GM21825 (cell line): Measurements from ENCODE around the gene TMEM51.
"Not testable (repeated sequence)": the region's sequence is repeated elsewhere in the genome, so short reads cannot be mapped to it uniquely, and the experiment has no call there.

ENCODE experiments used
- ATAC-seq: cut with Tn5 transposase; IDR thresholded peaks from one replicate; pipeline ENCODE4 v1.9.1; 2021; ENCODE audit warnings: mild to moderate bottlenecking, moderate library complexity; ENCODE audit not compliant: unreplicated experiment

TMEM51 gene

DNA sequence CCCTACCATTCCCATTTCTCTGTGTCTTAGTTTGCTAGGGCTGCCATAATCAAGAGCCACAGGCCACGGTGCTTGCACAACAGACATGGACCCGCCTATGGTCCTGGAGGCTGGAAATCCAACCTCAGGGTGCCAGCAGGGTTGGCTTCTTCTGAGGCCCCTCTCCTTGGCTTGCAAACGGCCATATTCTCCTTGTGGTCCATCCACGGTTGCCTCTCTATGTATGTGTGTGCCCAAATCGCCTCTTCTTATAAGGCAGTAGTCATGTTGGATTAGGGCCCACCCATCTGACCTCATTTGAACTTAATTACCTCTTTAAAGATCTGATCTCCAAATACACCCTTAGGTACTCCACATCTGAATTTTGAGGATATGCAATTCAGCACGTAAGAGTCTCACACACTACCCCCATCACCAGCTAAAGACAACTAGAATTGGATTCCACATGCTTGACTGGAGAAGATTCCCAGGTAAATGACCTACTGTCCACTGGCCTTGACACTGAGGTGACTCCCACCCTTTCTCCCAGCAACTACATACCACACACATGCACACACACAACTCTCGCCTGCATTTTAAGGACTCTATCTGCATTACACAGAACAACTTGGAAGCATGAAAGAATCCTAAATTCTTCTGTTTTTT lies 28.3 kb upstream of the TMEM51 start:
- no peak for ATAC-seq

DNA sequence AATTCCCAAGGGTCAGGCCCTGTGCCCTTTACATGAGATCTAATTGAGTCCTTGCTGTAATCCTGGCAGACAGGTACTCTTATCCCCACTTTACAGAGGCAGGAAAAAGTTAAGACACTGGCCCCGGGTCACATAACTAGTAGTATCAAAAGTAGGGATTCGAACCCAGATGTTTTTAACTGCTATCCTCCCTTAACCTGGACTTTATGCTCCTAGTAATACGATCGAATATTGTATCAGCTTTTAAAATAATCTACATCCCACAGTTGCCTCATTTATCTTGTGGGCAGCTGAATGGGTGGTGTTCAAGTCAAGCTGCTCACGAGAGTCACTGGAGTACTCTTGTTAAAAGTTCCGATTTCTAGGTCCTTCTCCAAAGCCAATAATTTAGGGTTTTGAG lies 25.5 kb upstream of the TMEM51 start:
- no peak for ATAC-seq

- ATAC-seq: no peak
Measured at GRCh38 chr1:15128520-15129313, 24.8 kb upstream of the TMEM51 start.

GRCh38 chr1:15129944-15130343 lies 23.6 kb upstream of the TMEM51 start:
- ATAC-seq: no peak

- ATAC-seq: no peak
Measured at GRCh38 chr1:15130607-15131006, 22.9 kb upstream of the TMEM51 start.

DNA sequence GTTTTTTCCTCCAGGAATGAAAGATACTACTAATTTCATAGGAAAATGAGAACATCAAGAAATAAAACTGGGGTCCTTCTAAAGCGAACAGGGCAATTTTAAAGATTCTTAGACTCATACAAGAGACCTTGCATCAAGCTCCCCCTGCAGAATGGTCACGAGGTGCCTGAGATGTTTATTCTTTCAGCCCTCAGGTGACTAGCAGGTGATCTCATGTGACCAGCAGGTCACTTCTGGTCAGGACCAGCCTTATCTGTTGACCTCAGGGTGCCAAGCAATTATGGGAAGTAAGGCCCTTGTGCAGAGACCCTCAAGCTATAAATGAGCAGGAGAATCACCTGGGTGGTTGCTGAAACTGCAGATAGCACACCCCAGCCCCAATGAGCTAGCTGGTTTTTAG lies 20.6 kb upstream of the TMEM51 start:
- no peak for ATAC-seq

DNA sequence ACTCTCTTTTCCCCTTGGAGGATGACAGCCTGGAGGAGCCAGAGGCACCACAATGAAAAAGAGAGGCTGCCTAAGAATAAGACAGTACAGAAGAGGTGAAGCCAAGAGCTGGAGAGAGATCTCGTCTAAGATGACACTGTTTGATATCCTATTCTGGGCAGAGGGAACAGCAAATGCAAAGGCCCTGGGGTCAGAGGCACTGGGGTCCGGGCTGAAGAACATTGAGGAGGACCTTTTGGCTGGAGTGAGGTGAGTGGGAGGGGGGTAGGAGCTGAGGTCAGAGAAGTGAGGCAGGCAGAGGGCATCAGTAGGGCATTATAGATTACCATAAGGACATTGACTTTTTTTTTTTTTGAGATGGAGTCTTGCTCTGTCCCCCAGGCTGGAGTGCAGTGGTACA lies 19.3 kb upstream of the TMEM51 start:
- no peak for ATAC-seq

GRCh38 chr1:15135604-15136003 lies 17.9 kb upstream of the TMEM51 start:
- ATAC-seq: not testable (repeated sequence)

- ATAC-seq: no peak
Measured at GRCh38 chr1:15137809-15138208, 15.7 kb upstream of the TMEM51 start.

- no peak for ATAC-seq
Measured at GRCh38 chr1:15139654-15140350, 13.7 kb upstream of the TMEM51 start.

DNA sequence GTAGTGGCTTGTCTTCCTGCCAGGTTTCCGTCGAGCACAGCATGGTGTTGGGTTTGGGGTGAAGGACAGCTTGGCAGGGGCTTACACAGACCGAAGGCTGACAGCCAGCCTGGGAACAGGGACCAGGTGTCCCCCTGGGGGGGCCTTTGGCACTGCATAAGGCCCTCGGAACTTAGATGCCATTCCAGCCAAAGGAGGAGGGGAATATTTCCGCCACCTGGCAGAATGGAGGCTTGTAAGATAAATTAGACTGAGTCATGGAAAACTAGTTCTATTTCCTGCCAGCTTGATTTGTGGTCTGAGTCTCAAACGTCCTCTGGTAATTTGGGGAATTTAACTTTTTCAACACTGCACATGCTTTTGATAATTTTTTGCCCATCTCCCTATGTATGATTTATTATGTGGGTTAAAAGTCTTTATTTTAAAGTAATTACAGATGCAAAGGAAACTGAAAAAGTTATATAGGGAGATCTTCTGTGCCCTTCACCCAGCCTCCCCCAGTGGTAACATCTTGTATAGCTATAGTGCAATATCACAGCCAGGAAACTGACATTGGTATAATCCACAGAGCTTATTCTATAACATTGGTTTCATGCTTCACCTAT lies 11.5 kb upstream of the TMEM51 start:
- no peak for ATAC-seq

DNA sequence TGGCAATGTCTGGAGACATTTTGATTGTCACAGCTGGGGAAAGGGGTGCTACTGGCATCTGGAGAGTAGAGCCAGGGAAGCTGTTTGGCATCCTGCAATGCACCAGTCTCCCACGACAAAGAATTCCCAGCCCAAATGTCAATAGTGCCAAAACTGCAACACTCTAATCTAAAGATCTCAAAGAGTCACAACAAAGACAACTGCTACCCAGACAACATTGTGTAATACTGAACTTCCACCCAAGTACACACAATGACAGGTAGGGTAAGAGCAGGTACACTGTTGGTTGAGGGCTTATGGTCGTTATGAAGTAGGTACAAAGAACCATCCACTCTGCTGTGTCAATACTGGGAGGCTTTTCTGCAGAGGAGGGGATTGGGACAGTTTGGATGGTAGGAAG lies 8.2 kb upstream of the TMEM51 start:
- ATAC-seq: no peak

DNA sequence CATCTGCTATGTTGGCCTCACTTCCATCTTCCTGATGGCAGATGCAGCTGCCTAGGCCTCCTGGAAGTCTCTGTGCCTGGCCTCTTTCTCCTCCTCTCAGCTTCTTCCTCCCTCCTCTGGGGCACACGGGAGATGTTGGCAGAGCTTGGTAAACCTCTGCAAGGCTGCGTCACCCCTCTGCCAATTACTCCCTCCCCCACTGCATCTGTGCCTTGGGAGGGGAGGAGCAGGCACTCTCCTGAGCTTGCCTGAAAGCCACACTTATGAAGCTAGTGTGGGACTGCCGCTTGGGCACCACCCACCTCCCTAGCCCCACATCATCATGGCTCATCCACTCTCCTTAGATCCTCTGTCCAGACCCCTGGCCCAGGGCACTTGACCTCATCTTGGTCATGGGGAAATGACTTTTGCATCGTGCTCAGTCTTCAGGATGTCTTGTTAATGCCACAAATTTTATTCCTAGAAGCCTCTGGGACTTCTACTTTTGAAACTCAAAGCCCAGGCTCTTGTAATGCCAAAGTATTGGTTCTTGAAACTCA lies 7.3 kb upstream of the TMEM51 start:
- no peak for ATAC-seq

- no peak for ATAC-seq
Measured at GRCh38 chr1:15146971-15147376, 6.6 kb upstream of the TMEM51 start.

DNA sequence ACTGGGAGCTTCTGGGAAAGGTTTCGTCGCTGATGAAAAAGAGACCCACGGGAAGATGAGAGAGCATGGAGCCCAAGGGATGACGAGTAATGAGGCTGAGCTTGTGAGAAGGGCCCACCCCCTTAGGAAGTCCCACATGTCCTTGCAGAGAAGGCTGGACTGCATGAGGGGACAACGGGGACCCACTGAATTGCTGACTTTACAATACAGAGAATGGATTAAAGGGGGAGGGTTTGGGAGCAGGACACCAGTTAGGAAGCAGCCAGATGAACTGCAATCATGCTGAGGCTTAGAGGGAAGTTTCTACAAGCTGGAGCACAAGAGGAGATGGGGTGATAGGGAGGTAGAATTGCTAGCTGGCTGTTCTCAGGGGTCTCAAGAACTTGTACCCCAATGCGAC lies 5.5 kb upstream of the TMEM51 start:
- ATAC-seq: no peak

DNA sequence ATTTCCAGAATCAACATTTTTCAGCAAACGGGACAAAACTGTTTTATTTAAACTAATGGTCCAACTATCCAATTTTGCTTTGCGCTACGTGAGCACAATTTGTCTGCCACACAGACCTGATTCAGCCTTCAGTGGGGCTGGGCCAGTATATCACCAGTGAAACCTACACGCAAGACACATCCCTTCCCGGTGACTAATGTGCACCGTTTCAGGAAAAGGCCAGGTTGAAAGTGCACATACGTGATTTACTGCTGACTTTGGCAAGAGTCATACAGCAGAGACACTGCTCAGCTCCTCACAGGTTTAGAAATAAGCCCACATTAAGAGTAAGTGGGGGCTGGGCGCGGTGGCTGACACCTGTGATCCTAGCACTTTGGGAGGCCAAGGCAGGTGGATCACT lies 5.1 kb upstream of the TMEM51 start:
- no peak for ATAC-seq

GRCh38 chr1:15148941-15149340 lies 4.6 kb upstream of the TMEM51 start:
- ATAC-seq: no peak

- ATAC-seq: no peak
Measured at GRCh38 chr1:15150376-15150775, 3.2 kb upstream of the TMEM51 start.

DNA sequence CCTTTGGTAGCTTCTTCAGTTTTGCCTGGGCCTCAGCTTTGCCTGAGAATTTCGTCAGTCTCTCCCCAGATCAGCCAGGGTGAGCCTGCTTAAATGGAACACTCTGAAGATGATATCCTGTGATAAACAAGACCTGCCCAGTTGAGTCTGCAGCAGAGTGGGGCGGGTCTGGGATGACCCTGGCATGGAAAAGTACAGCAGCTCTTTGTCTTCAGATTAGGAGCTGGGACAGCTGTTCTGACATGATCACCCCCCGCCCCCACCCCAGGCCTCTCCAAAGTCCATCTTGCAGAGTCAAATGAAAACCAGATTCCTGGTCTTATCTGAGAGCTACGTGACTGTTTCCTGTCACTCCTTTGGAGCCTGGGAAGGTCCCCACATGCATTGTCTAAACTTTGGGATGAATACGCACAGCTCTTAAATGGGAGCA lies 2.2 kb upstream of the TMEM51 start:
- no peak for ATAC-seq

GRCh38 chr1:15151871-15152270 lies 1.7 kb upstream of the TMEM51 start:
- no peak for ATAC-seq
